ENCODE data around the gene GSN. TPM values are rescaled to one million over a fixed set of nuclear protein-coding genes. Genes with fewer than 3 reads are reported as not detected.

Gene GSN
- total and polyA plus RNA-seq, 2 of the 13 experiments (the other 11 are each of a cell fraction or from before 2014, with no cell fraction given): 294 to 307 TPM

DNA sequence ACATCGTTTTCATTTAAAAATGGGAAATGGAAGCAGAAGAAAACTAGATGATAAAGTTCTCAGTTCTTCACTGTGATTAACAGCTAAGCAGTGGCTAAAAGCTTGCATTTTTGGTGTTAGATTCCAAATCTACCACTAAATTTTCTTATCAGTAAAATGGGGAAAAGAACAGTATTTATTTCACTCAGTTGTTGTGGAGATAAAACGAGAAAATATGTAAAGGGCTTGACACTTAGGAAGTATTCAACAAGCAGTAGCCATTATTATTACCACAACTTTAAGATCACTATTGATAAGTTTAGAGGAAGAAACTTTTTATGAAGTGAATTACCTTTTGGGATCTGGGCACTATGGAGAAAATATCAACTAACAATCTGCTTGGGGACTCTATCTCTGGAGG is 97.6 kb downstream of the GSN start:
- peaks cover 69% of the 10 kb centered on the region for H3K79me2 ChIP-seq (ENCODE audit: insufficient read depth, low read length)
- no peak for FAIRE-seq
- CTCF ChIA-PET (ENCODE audit: low intra/inter-chr PET ratio, low total read pairs): no interaction called here

DNA sequence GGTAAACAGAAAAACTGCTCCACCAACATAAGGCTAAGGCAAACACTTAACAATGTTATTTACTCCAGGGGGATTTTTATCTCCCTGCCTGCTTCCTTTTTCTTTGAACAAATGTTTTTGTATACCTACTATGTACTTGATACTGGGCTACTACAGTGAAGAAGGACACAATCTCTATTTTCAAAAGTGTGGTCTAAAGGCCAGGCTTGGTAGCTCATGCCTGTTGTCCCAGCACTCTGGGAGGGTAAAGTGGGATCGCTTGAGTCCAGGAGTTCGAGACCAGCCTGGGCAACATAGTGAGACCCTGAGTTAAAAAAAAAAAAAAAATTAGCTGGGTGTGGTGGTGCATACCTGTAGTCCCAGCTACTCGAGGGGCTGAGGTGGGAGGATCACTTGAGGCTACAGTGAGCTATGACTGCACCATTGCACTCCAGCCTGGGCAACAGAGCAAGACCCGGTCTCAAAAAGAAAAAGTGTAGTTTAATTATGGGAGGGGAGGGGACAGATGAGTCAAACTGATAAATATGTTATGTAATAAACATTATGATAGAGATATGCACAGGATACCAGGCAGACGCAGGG is 98.7 kb downstream of the GSN start:
- no peak overlapping the region for H3K4me3 ChIP-seq (replicated peaks in 1 of 3; ENCODE audit: insufficient read depth in 1 of 3, low read depth in 2 of 3, low read length in 3 of 3)
- no peak overlapping the region for H3K27ac ChIP-seq (ENCODE audit: extremely low read length, insufficient read depth, low read length)
- H3K27me3 ChIP-seq (ENCODE audit: control insufficient read depth in 1 of 2, insufficient read depth in 2 of 2, low read length in 2 of 2): no peaks in the 10 kb centered on the region
- H3K36me3 ChIP-seq (replicated peaks in 1 of 2; ENCODE audit: control insufficient read depth in 1 of 2, insufficient read depth in 2 of 2, low read length in 2 of 2): peaks cover 0 to 2% of the 10 kb centered on the region in 2 experiments; a peak in 1 of 5 replicates
- in situ Hi-C loops (cut with HindIII; ENCODE audit: extremely low pct_ligation_motif_present, low pct_unique_long_range_greater_than_20kb) (no loop called here), intact Hi-C loops (cut with micrococcal nuclease; ENCODE audit: unreplicated experiment) (no loop called here)
- no TSS peak for BruUV-seq (replicated peaks)
- no peak overlapping the region for H3K9ac ChIP-seq (ENCODE audit: insufficient read depth, low read depth, low read length)
- DNase-seq (ENCODE audit: low spot score): no peak
- H3K9me3 ChIP-seq (ENCODE audit: low read length): no peaks in the 10 kb centered on the region
- H2AFZ ChIP-seq (ENCODE audit: low read length): no peak overlapping the region
- 88% methylated on average over 5 of the region's 5 CpGs for WGBS (ENCODE audit: low lambda C conversion rate)
- TF ChIP-seq RFX5 (IDR thresholded peaks at IDR 0.05; ENCODE audit: low read depth, low read length): no peak
- peak; percentile 93 for TF ChIP-seq ZNF121 (CRISPR knock-in tag; IDR thresholded peaks at IDR 0.05)
- peak; percentile 49; the same call in 1 of the 2 replicates for TF ChIP-seq ZKSCAN1 (IDR thresholded peaks at IDR 0.05; ENCODE audit: low read length)
- peak; percentile 32; the same call in 1 of the 2 replicates for TF ChIP-seq ZMYM2 (CRISPR knock-in tag; IDR thresholded peaks at IDR 0.05)
- TF ChIP-seq, protein P1, sequence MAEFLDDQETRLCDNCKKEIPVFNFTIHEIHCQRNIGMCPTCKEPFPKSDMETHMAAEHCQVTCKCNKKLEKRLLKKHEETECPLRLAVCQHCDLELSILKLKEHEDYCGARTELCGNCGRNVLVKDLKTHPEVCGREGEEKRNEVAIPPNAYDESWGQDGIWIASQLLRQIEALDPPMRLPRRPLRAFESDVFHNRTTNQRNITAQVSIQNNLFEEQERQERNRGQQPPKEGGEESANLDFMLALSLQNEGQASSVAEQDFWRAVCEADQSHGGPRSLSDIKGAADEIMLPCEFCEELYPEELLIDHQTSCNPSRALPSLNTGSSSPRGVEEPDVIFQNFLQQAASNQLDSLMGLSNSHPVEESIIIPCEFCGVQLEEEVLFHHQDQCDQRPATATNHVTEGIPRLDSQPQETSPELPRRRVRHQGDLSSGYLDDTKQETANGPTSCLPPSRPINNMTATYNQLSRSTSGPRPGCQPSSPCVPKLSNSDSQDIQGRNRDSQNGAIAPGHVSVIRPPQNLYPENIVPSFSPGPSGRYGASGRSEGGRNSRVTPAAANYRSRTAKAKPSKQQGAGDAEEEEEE (CRISPR knock-in tag; IDR thresholded peaks at IDR 0.05; ENCODE audit: borderline replicate concordance): no peak
- 0 out of 2 replicates have a peak, but pooled peaks have one; percentile 35 for TF ChIP-seq ZMYM3 (CRISPR knock-in tag; IDR thresholded peaks at IDR 0.05)
- TF ChIP-seq FOXA1 (IDR thresholded peaks at IDR 0.05): no peak
- TF ChIP-seq FOXA1 (CRISPR knock-in tag; IDR thresholded peaks at IDR 0.05): no peak
- TF ChIP-seq, protein P2, sequence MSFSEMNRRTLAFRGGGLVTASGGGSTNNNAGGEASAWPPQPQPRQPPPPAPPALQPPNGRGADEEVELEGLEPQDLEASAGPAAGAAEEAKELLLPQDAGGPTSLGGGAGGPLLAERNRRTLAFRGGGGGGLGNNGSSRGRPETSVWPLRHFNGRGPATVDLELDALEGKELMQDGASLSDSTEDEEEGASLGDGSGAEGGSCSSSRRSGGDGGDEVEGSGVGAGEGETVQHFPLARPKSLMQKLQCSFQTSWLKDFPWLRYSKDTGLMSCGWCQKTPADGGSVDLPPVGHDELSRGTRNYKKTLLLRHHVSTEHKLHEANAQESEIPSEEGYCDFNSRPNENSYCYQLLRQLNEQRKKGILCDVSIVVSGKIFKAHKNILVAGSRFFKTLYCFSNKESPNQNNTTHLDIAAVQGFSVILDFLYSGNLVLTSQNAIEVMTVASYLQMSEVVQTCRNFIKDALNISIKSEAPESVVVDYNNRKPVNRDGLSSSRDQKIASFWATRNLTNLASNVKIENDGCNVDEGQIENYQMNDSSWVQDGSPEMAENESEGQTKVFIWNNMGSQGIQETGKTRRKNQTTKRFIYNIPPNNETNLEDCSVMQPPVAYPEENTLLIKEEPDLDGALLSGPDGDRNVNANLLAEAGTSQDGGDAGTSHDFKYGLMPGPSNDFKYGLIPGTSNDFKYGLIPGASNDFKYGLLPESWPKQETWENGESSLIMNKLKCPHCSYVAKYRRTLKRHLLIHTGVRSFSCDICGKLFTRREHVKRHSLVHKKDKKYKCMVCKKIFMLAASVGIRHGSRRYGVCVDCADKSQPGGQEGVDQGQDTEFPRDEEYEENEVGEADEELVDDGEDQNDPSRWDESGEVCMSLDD (CRISPR knock-in tag; IDR thresholded peaks at IDR 0.05; ENCODE audit: borderline replicate concordance): no peak
- no peak for TF ChIP-seq SRY (CRISPR knock-in tag; IDR thresholded peaks at IDR 0.05)
- ChIA-PET POLR2A (no interaction called here), CTCF (ENCODE audit: low intra/inter-chr PET ratio, low total read pairs) (no interaction called here)
- H3K4me1 ChIP-seq (ENCODE audit: insufficient read depth, low read length): peaks cover 88% of the 10 kb centered on the region
- H3K79me2 ChIP-seq (ENCODE audit: insufficient read depth, low read length): peaks cover 66% of the 10 kb centered on the region
- H3K4me2 ChIP-seq (ENCODE audit: low read depth, low read length): peak overlapping the region; percentile 87
- no peak for FAIRE-seq
- ATAC-seq: no peak
- peaks cover 2% of the 10 kb centered on the region; the same call in 1 of the 2 replicates for H4K20me1 ChIP-seq (ENCODE audit: insufficient read depth, low read length)

More for the DNA sequence above, 97.6 kb downstream of the GSN start:
- Histone ChIP-seq H3K9me3 (ENCODE audit: low read length) (no peaks in the 10 kb centered on the region), H3K4me1 (ENCODE audit: insufficient read depth, low read length) (peaks cover 77% of the 10 kb centered on the region), H3K9ac (ENCODE audit: insufficient read depth, low read depth, low read length) (no peak overlapping the region), H2AFZ (ENCODE audit: low read length) (no peak overlapping the region), H3K4me3 (replicated peaks in 1 of 3; ENCODE audit: insufficient read depth in 1 of 3, low read depth in 2 of 3, low read length in 3 of 3) (no peak overlapping the region), H4K20me1 (ENCODE audit: insufficient read depth, low read length) (peaks cover 2% of the 10 kb centered on the region; the same call in 1 of the 2 replicates), H3K27me3 (ENCODE audit: control insufficient read depth in 1 of 2, insufficient read depth in 2 of 2, low read length in 2 of 2) (no peaks in the 10 kb centered on the region), H3K4me2 (ENCODE audit: low read depth, low read length) (no peak overlapping the region; the same call in 1 of the 2 replicates), H3K36me3 (replicated peaks in 1 of 2; ENCODE audit: control insufficient read depth in 1 of 2, insufficient read depth in 2 of 2, low read length in 2 of 2) (peaks cover 0 to 2% of the 10 kb centered on the region in 2 experiments; a peak in 1 of 5 replicates), H3K27ac (ENCODE audit: extremely low read length, insufficient read depth, low read length) (no peak overlapping the region)
- in situ Hi-C loops (cut with HindIII; ENCODE audit: extremely low pct_ligation_motif_present, low pct_unique_long_range_greater_than_20kb): no loop called here
- ATAC-seq (no peak), DNase-seq (ENCODE audit: low spot score) (no peak)
- intact Hi-C loops (cut with micrococcal nuclease; ENCODE audit: unreplicated experiment): no loop called here
- TF ChIP-seq MTF1 (CRISPR knock-in tag; IDR thresholded peaks at IDR 0.05): no peak
- TF ChIP-seq RBFOX2 (IDR thresholded peaks at IDR 0.05; ENCODE audit: low read depth, low read length): 0 out of 2 replicates have a peak, but pooled peaks have one; percentile 21
- 92% methylated on average over 2 of the region's 2 CpGs for WGBS (ENCODE audit: low lambda C conversion rate)
- BruUV-seq (replicated peaks): no TSS peak
- POLR2A ChIA-PET: no interaction called here

Measured in HepG2 (cell line).